Testis (tissue), 2 donors: ENCODE results near the gene EVC.

Experiments used
- CTCF ChIP-seq, 3 experiments: fragments of 450-650 bp in 2 of 3; fragments of 200-600 bp in 1 of 3; sonication (generic) in 1 of 3; IDR thresholded peaks; one replicate each; pipeline ENCODE4 v1.5.1; 2016 to 2019; ENCODE audit warnings: antibody characterized with exemption in 3 of 3, mild to moderate bottlenecking in 2 of 3, moderate library complexity in 1 of 3
- POLR2A ChIP-seq: fragments of 450-650 bp; IDR thresholded peaks from one replicate; pipeline ENCODE4 v1.6.1; 2017; ENCODE audit warnings: antibody characterized with exemption, mild to moderate bottlenecking, moderate library complexity

GRCh38 chr4:5823542-5824211 is 112.7 kb downstream of the EVC start:
- no peak for TF ChIP-seq POLR2A
- TF ChIP-seq CTCF (IDR thresholded peaks at IDR 0.05): no peak
